Testis (tissue), 5 donors: Measurements from ENCODE around the gene CHRDL1. TPM values are rescaled to one million over a fixed set of nuclear protein-coding genes. Genes with fewer than 3 reads are reported as not detected.

Experiments used
- DNase-seq: peaks from one replicate; pipeline ENCODE4 v3.0.0-alpha.2; 2019
- H3K27ac ChIP-seq, 2 donors: fragments of 200-600 bp; sonication (generic); one replicate each; pipeline ENCODE4 v1.5.1; 2019
- H3K27me3 ChIP-seq: fragments of 200-600 bp; sonication (generic); one replicate; pipeline ENCODE4 v1.5.1; 2019
- H3K36me3 ChIP-seq: fragments of 200-600 bp; sonication (generic); one replicate; pipeline ENCODE4 v1.5.1; 2017; ENCODE audit warnings: low read depth; ENCODE audit errors: missing control alignments
- H3K4me1 ChIP-seq: fragments of 200-600 bp; sonication (generic); one replicate; pipeline ENCODE4 v1.5.1; 2019
- H3K4me3 ChIP-seq, 2 donors: fragments of 200-600 bp; sonication (generic); one replicate each; pipeline ENCODE4 v1.5.1; 2017 to 2019
- H3K9me3 ChIP-seq: fragments of 200-600 bp; sonication (generic); one replicate; pipeline ENCODE4 v1.5.1; 2017
- CTCF ChIP-seq, 3 experiments: fragments of 450-650 bp in 2 of 3; fragments of 200-600 bp in 1 of 3; sonication (generic) in 1 of 3; IDR thresholded peaks; one replicate each; pipeline ENCODE4 v1.5.1; 2016 to 2019; ENCODE audit warnings: antibody characterized with exemption in 3 of 3, mild to moderate bottlenecking in 2 of 3, moderate library complexity in 1 of 3
- POLR2A ChIP-seq: fragments of 450-650 bp; IDR thresholded peaks from one replicate; pipeline ENCODE4 v1.6.1; 2017; ENCODE audit warnings: antibody characterized with exemption, mild to moderate bottlenecking, moderate library complexity
- WGBS, 2 donors: methylation state at CpG; one replicate each; pipeline ENCODE4 v1.1.5; 2018; 5-methylcytosine and 5-hydroxymethylcytosine counted together
- intact Hi-C: fragments of 100-400 bp; cut with DNase I; formaldehyde crosslinking; loops from one replicate; pipeline ENCODE4 v1.15.1; 2023; ENCODE audit warnings: low total_unique reads
- long read RNA-seq, 2 donors: transcript quantifications; one replicate each; lab custom pipeline, GENCODE V29; 2026
- polyA plus RNA-seq: library from polyadenylated mRNA; stranded (reverse); fragments of 350-450 nt; fragmentation: Illumina TruSeq; extraction: RNeasy Lipid Tissue Mini Kit (QIAGEN cat#74804); gene quantifications from one replicate; pipeline ENCODE4 v1.2.3, GENCODE V29; 2014; ENCODE audit warnings: low read depth, low replicate concordance; ENCODE audit not compliant: insufficient read depth
- total RNA-seq, 2 donors: library from RNA; depleted of rRNA; stranded (reverse); fragments of >200 nt; gene quantifications; one replicate each; pipeline ENCODE4 v1.2.3, GENCODE V29; 2016

CHRDL1 gene, protein sequence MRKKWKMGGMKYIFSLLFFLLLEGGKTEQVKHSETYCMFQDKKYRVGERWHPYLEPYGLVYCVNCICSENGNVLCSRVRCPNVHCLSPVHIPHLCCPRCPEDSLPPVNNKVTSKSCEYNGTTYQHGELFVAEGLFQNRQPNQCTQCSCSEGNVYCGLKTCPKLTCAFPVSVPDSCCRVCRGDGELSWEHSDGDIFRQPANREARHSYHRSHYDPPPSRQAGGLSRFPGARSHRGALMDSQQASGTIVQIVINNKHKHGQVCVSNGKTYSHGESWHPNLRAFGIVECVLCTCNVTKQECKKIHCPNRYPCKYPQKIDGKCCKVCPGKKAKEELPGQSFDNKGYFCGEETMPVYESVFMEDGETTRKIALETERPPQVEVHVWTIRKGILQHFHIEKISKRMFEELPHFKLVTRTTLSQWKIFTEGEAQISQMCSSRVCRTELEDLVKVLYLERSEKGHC
- total RNA-seq = 1 to 10 TPM; 3.4 to 8.4 TPM
- polyA plus RNA-seq = 40.5 TPM
- long read RNA-seq, donor 1, partial matches to known transcripts = 0 of 1 reads
- long read RNA-seq, donor 1, other reads (novel, unspliced or antisense) = 0 of 1 reads
- long read RNA-seq, donor 2 = 0 reads

DNA sequence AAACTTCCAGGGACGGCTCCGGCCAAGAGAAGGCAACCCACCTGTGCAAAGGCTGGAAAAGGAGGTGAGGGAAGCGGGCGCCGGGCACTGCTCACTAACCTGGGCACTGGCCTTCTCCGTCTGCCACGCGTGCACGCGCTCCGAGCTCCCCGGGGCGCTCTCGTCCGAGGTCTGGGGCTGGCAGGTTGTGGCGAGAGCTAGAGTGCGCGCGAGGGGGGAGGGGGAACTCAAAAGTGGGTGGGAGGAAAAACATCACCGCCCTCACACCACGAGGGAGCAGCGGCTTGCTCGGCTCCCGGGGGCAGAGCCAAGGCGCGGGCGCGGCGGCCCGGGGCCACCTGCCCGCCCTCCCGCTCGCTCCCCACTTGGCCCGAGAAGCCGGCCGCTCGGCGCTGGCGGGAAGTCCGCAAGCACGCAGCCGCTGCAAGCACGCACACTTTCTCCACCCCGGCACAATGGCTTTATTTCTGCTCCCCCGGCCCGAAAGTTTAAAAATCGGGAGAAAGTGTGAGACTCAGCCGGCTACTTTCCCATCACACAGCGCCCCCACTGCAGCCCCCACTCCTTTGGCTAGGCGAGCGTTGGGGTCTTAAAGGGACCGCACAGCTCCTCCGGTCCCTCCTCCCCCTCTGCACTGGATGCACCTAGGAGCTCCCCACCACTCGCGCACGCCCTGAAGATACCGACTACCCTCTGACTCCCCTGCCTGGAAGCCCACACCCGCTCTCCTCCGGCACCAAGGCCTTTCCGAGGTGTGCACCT, at the start of gene CHRDL1:
TSS of gene CHRDL1 (minus strand) at position 173 of the 762 bp plus-strand sequence. CDS start 3,636 bp downstream, outside the sequence.
- no peaks in the 10 kb centered on the region for H3K4me1 ChIP-seq
- H3K27me3 ChIP-seq = no peaks in the 10 kb centered on the region
- no peaks in the 10 kb centered on the region for H3K9me3 ChIP-seq
- H3K36me3 ChIP-seq = no peaks in the 10 kb centered on the region
- DNase-seq = peak; percentile 55
- intact Hi-C loops = no loop called here
- H3K4me3 ChIP-seq = peak within 1 kb of the TSS; percentile 34 to 56
- 3% methylated on average over 59 of the region's 60 CpGs; no CpG with 5 or more reads in 1 of the 2 donors for WGBS, 2 donors
- H3K27ac ChIP-seq = no peak within 1 kb of the TSS
- TF ChIP-seq CTCF (IDR thresholded peaks at IDR 0.05) (no peak), POLR2A (no peak)

DNA sequence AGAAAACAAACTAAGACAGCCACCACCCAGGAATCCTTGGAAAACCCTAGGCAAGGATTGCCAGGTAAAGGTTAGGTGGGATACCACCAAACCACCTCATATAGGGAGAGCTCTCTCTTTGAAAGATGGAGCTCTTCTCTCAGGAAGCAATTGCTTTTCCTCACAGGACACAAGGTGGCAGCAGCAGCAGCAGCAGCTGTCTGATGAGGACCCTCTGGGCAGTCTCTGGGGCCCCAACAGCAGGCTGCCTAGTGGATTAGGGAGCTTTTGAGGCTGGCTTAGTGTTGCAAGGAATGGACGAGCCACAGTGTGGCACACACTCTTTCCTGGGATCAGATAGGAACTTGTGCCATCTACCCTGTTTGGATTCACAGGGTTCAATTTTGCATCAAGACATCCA, 41.4 kb upstream of the CHRDL1 start:
- H3K4me3 ChIP-seq = no peak overlapping the region
- no peaks in the 10 kb centered on the region for H3K27me3 ChIP-seq
- no peaks in the 10 kb centered on the region for H3K9me3 ChIP-seq
- intact Hi-C loops = no loop called here
- DNase-seq = no peak
- no peaks in the 10 kb centered on the region for H3K4me1 ChIP-seq
- 75% methylated on average over 1 of the region's 1 CpG; no CpG with 5 or more reads in 1 of the 2 donors for WGBS, 2 donors
- no peak for TF ChIP-seq CTCF (IDR thresholded peaks at IDR 0.05)
- no peak for TF ChIP-seq POLR2A
- no peak overlapping the region for H3K27ac ChIP-seq
- H3K36me3 ChIP-seq = no peaks in the 10 kb centered on the region

- Histone ChIP-seq H3K9me3 (no peaks in the 10 kb centered on the region), H3K27me3 (no peaks in the 10 kb centered on the region), H3K4me3 (no peak overlapping the region), H3K36me3 (no peaks in the 10 kb centered on the region), H3K4me1 (no peaks in the 10 kb centered on the region), H3K27ac (no peak overlapping the region)
- TF ChIP-seq POLR2A = no peak
- TF ChIP-seq CTCF (IDR thresholded peaks at IDR 0.05) = no peak
- intact Hi-C loops = no loop called here
- no peak for DNase-seq
Observed at GRCh38 chrX:110836451-110836850, 40.8 kb upstream of the CHRDL1 start.

- no peaks in the 10 kb centered on the region for H3K36me3 ChIP-seq
- H3K4me3 ChIP-seq = no peak overlapping the region
- intact Hi-C loops = no loop called here
- no peak for DNase-seq
- H3K27me3 ChIP-seq = no peaks in the 10 kb centered on the region
- 75 to 92% methylated on average over 1 of the region's 1 CpG for WGBS, 2 donors
- no peaks in the 10 kb centered on the region for H3K9me3 ChIP-seq
- no peak overlapping the region for H3K27ac ChIP-seq
- TF ChIP-seq POLR2A (no peak), CTCF (IDR thresholded peaks at IDR 0.05) (no peak)
- H3K4me1 ChIP-seq = no peaks in the 10 kb centered on the region
Observed at GRCh38 chrX:110836001-110836400, 40.4 kb upstream of the CHRDL1 start.
